GM23248 (cell line): ENCODE results near the gene SET.

ENCODE experiments used
- EZH2 ChIP-seq: fragments of 200-600 bp; sonication (generic); IDR thresholded peaks from 2 replicates; pipeline ENCODE4 v1.6.1; 2018; ENCODE audit warnings: antibody characterized with exemption, mild to moderate bottlenecking; ENCODE audit not compliant: insufficient read depth, poor library complexity, severe bottlenecking
- EZH2phosphoT487 ChIP-seq: fragments of 200-600 bp; sonication (generic); IDR thresholded peaks from 2 replicates; pipeline ENCODE4 v1.6.1; 2018; ENCODE audit warnings: antibody characterized with exemption, moderate library complexity, mild to moderate bottlenecking, low read depth; ENCODE audit not compliant: insufficient read depth

DNA sequence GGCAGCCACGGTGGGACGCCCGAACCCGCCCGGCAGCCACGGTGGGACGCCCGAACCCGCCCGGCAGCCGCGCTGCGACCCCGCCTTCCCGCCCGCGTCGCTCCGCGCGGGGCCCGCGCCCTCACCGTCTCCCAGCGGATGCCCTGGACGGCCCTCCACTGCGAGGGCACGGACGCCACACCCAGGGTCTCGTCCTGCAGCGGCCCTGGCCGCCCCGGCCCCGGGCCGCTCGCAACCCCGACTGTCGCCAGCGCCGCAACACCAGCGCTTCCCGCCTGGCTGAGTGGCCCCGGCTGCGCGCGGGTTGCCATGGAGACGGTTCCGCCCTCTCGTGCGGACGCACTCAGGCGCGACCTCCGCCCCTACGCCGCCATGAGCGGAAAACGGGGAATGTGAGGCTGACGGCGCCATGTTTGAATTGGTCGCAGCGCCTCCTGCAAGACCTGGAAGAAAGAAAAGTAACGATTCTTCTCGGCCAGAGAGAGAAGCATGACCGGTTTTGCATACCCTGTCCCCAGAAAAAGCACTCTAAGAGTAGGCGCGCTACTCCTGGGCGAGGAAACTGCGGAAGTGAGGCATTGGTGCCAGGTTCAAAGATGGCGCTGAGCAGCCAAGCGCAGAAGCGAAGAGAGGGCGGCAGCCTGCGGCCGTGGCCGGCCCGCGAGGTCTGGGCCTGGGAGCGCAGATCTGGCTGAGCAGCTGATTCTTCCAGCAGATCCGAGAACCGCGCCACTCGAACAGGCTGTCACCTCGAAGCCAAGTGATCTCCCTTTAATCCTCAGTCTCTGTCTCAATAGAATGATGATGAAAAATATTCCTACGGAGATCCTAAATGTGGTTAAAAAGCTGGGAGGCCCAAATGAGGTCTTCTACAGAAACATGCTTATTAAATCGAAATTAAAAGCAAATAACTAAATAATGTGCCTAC lies 32.3 kb upstream of the SET start, which contains the start of gene DYNC2I2:
- no peak for TF ChIP-seq EZH2
- no peak for TF ChIP-seq EZH2phosphoT487
